ENCODE data around the gene CTXN2.

DNA sequence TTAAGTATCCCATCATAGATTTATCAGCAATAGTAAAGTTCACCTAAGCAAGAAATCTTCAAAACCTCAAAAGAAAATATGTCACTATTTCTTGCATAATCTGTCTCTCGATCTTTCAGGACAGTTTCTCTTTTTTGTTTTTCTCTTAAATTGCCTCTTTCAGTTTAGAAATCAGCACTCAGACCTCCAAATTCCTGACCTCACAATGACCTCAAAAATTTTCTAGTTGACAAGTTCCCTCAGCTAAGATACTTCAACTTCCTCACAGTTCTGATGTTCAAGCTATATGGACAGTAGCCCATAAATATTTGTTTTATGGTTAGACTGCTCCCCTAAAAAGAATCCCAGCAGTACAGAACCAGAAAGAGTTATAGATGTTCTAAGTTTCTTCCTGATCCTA, 46.6 kb upstream of the CTXN2 start:
- TF ChIP-seq, protein P1, sequence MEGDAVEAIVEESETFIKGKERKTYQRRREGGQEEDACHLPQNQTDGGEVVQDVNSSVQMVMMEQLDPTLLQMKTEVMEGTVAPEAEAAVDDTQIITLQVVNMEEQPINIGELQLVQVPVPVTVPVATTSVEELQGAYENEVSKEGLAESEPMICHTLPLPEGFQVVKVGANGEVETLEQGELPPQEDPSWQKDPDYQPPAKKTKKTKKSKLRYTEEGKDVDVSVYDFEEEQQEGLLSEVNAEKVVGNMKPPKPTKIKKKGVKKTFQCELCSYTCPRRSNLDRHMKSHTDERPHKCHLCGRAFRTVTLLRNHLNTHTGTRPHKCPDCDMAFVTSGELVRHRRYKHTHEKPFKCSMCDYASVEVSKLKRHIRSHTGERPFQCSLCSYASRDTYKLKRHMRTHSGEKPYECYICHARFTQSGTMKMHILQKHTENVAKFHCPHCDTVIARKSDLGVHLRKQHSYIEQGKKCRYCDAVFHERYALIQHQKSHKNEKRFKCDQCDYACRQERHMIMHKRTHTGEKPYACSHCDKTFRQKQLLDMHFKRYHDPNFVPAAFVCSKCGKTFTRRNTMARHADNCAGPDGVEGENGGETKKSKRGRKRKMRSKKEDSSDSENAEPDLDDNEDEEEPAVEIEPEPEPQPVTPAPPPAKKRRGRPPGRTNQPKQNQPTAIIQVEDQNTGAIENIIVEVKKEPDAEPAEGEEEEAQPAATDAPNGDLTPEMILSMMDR (conservative IDR thresholded peaks at IDR 0.05; ENCODE audit: low read depth, low read length) = no peak
- no peak for TF ChIP-seq RAD21 (IDR thresholded peaks at IDR 0.05; ENCODE audit: low read length)
- TF ChIP-seq, protein P2, sequence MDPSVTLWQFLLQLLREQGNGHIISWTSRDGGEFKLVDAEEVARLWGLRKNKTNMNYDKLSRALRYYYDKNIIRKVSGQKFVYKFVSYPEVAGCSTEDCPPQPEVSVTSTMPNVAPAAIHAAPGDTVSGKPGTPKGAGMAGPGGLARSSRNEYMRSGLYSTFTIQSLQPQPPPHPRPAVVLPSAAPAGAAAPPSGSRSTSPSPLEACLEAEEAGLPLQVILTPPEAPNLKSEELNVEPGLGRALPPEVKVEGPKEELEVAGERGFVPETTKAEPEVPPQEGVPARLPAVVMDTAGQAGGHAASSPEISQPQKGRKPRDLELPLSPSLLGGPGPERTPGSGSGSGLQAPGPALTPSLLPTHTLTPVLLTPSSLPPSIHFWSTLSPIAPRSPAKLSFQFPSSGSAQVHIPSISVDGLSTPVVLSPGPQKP (IDR thresholded peaks at IDR 0.05; ENCODE audit: borderline replicate concordance, low read depth, low read length) = no peak
- TF ChIP-seq POLR2A (IDR thresholded peaks at IDR 0.05; ENCODE audit: low read depth, low read length) = no peak
- no peak for TF ChIP-seq RFX5 (IDR thresholded peaks at IDR 0.05; ENCODE audit: low read depth, low read length)
- TF ChIP-seq SMC3 (IDR thresholded peaks at IDR 0.05; ENCODE audit: low read depth, low read length) = no peak
- TF ChIP-seq FOS (IDR thresholded peaks at IDR 0.05; ENCODE audit: low read depth, low read length) = no peak
- no peak for TF ChIP-seq CEBPB (IDR thresholded peaks at IDR 0.05; ENCODE audit: low read depth, low read length)
- no peak for TF ChIP-seq RCOR1 (IDR thresholded peaks at IDR 0.05; ENCODE audit: insufficient replicate concordance, low read length)
- no peak for TF ChIP-seq MXI1 (IDR thresholded peaks at IDR 0.05; ENCODE audit: borderline replicate concordance, low read depth, low read length)
- no peak for TF ChIP-seq CHD1 (IDR thresholded peaks at IDR 0.05; ENCODE audit: low read depth, low read length)
- no peak for TF ChIP-seq MAZ (IDR thresholded peaks at IDR 0.05; ENCODE audit: borderline replicate concordance, low read depth, low read length)
- no peak for TF ChIP-seq MAFK (IDR thresholded peaks at IDR 0.05; ENCODE audit: low read depth, low read length)
- no peak for TF ChIP-seq NFE2L2 (IDR thresholded peaks at IDR 0.05; ENCODE audit: low read depth, low read length)

Data from IMR-90 (cell line).